RWPE1 (cell line): ENCODE measurements around the gene GCH1.

Source experiments
- CTCF ChIA-PET: fragments of 350-600 bp; sonication (Branson Sonifier 250); formaldehyde crosslinking; extraction: SDS; loops from one replicate; lab custom pipeline; 2021; lab: Yijun Ruan, JAX
- POLR2A ChIA-PET: fragments of 400-600 bp; formaldehyde crosslinking; extraction: SDS; loops from one replicate; lab custom pipeline; 2020; ENCODE audit warnings: antibody characterized with exemption; ENCODE audit not compliant: low non-redundant PET; lab: Yijun Ruan, JAX
- DNase-seq: peaks from one replicate; pipeline ENCODE4 v3.0.0; 2012; ENCODE audit warnings: low spot score
- H3K27ac ChIP-seq: fragments of 450-650 bp; 2 replicates; pipeline ENCODE4 v1.5.1; 2017
- TF ChIP-seq, protein P1 (sequence below): fragments of 450-650 bp; conservative IDR thresholded peaks from 2 replicates; pipeline ENCODE4 v1.5.1; 2017; ENCODE audit warnings: low read depth, mild to moderate bottlenecking

GCH1 gene

DNA sequence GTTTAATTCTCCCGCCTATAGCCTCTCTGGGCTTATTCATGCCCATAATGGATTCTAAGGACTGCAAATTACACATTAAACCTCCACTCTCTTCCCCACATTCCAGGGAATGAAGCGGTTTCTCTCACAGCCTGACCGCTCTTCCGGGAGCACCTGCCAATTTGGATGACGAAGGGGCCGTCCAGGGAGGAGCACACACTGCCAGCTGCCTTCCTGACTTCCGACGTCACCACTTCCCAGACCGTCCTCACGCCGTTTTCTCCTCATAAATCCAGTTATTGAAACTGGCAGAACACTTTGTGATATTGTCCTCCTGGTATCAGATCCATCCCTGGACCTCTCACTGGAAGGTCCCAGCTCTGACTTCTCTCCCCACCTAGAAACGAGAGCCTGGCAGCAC, 87.6 kb downstream of the GCH1 start:
- no peak for DNase-seq
- CTCF ChIA-PET, result interaction anchor here (0.7 kb wide), 1 partner anchor 261 kb away, joined by 4 read pairs; no protein-coding TSS in a partner anchor

DNA sequence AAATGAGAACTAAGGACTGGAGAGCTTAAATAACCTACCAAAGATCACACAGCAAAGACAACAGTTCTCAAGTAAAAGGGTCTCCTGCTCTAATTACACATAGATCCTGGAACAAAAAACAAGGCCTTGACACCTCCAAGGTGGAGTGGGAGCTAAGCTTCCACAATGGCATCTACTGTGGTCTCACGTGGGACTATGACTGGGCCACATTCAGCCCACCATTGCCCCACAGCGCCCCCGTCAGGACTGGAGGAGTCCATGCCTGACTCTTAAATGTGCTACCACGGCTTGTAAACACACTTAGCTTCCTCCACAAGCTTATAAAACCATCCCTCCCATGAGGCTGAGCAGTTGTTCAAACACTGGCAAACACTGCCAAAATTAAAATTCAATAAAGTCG, 88.5 kb downstream of the GCH1 start:
- TF ChIP-seq, protein P1, sequence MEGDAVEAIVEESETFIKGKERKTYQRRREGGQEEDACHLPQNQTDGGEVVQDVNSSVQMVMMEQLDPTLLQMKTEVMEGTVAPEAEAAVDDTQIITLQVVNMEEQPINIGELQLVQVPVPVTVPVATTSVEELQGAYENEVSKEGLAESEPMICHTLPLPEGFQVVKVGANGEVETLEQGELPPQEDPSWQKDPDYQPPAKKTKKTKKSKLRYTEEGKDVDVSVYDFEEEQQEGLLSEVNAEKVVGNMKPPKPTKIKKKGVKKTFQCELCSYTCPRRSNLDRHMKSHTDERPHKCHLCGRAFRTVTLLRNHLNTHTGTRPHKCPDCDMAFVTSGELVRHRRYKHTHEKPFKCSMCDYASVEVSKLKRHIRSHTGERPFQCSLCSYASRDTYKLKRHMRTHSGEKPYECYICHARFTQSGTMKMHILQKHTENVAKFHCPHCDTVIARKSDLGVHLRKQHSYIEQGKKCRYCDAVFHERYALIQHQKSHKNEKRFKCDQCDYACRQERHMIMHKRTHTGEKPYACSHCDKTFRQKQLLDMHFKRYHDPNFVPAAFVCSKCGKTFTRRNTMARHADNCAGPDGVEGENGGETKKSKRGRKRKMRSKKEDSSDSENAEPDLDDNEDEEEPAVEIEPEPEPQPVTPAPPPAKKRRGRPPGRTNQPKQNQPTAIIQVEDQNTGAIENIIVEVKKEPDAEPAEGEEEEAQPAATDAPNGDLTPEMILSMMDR, result no peak
- no peak for DNase-seq
- POLR2A ChIA-PET, result no interaction called here
- H3K27ac ChIP-seq, result no peak overlapping the region
- CTCF ChIA-PET, result interaction anchor here (0.6 to 0.9 kb wide), 2 partner anchors 9 to 213 kb away, joined by 3 read pairs; no protein-coding TSS in a partner anchor

More for the DNA sequence above, 87.6 kb downstream of the GCH1 start:
- POLR2A ChIA-PET, result no interaction called here
- TF ChIP-seq, protein P1, result no peak
- no peak overlapping the region for H3K27ac ChIP-seq

DNA sequence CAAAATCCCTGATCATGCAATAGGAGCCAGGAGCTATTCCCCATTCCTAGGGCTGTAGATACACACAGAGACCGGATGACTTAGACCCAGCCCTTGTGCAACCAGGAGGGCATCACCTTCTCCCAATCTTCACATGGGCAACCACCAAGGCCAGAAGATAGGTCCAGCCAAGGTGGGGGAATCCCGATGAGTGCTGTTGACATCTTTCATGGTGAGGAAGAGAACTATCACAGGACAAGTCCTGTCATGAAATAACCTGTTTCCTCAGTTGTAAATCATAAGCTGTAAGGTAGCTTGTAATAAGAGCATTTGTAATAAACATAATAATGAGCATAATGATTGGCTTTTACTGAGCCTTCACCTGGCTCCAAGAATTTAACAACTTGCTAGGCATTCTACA, 89.5 kb downstream of the GCH1 start:
- CTCF ChIA-PET, result interaction anchor here (0.7 to 1.0 kb wide), 3 partner anchors 8 to 249 kb away, joined by 3 to 6 read pairs (median 4); no protein-coding TSS in a partner anchor
- POLR2A ChIA-PET, result no interaction called here
- no peak for DNase-seq
- no peak overlapping the region for H3K27ac ChIP-seq
- TF ChIP-seq, protein P1, result no peak

DNA sequence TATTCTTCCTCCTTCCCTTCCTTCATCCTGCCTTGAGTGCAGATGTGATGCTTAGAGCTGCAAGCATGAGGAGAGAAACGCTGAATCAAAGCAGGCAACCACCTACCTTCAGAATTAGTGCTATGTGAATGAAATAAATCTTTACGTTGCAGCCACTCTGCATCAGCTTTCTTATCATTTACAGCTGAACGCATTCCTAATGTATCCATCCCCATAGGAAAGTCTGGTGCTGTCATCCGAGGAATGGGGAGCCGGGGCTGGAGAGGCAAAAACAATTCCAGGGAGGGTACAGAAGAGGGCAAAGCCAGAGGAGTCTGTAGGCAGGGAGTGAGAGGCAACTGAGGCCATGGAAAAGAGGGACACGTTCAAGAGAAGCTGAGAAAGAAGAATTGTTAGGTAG, 90.0 kb downstream of the GCH1 start:
- no peak for DNase-seq
- H3K27ac ChIP-seq, result no peak overlapping the region
- TF ChIP-seq, protein P1, result no peak
- ChIA-PET POLR2A (no interaction called here), CTCF (interaction anchor here (0.6 to 1.0 kb wide), 3 partner anchors 145 to 248 kb away, joined by 3 to 6 read pairs (median 4); no protein-coding TSS in a partner anchor)

DNA sequence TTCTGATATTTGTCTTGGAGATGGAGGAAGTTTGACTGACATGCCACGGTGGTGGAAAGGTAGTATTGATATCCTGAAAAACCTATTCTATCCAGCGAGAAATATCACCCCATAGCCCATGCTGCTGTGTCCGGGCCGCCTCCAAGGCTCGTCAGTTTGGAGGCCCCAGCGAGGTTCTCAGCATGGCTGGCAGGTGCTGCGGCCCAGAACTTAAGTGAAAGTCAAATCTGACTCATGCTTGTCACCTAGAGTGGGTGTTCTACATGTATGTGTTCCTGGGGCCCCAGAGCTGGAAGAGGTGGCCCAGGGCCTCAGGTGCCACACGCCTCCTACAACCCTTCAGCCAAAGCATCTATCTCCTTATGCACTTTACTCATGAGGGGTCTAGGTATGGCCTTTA, 92.9 kb downstream of the GCH1 start:
- no peak for DNase-seq
- POLR2A ChIA-PET, result no interaction called here
- no peak overlapping the region for H3K27ac ChIP-seq
- CTCF ChIA-PET, result no interaction called here
- TF ChIP-seq, protein P1, result no peak

DNA sequence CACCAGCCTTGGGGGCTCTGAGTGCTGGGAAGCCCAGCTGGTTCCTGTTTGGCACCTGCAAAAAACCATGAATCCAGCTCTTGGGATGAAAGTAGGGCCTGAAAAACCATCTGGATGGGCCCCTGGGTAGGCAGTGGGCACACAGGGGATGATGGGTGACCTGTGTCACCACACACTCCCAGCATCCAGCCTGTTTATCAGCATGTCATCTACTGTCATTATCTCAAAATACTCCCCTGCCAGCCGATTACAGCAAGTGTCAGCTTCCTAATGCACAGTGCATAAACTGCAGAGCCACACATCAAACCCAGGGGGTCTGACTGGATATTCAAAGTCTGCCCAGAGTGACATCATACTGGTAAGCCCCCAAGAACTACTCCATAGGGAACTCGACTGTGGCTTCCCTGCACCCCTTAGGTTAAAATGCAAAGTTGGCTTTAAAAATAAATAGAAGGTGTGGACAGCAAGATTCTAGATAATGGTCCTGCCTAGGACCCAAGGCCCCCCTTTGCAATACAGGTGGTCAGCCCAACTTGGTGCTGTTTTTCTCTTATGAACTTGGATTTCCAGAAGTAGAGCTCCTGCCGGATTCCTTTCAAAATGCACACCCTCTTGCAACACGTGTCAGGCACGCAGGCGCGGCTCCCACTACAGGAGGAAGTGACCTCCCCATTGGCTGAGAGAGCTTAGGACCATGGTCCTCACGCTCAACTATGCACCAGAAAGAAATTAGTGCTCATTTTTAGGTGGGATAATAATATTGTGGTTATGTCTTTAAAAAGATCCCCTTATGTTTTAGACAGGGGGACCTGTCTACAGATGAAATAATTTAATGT, 94.1 kb downstream of the GCH1 start:
- CTCF ChIA-PET, result interaction anchor here (0.6 to 2.1 kb wide), 4 partner anchors 9 to 244 kb away, joined by 3 to 6 read pairs (median 3); no protein-coding TSS in a partner anchor
- POLR2A ChIA-PET, result no interaction called here

More for the DNA sequence above, 94.1 kb downstream of the GCH1 start:
- H3K27ac ChIP-seq, result no peak overlapping the region
- no peak for DNase-seq
- TF ChIP-seq, protein P1, result no peak
